HG03135 (cell line): ENCODE measurements around the gene SLC9A1.
"Not testable (repeated sequence)": the region's sequence is repeated elsewhere in the genome, so short reads cannot be mapped to it uniquely, and the experiment has no call there.

Source experiments
- ATAC-seq: cut with Tn5 transposase; IDR thresholded peaks from one replicate; pipeline ENCODE4 v1.9.1; 2021; ENCODE audit warnings: mild to moderate bottlenecking, moderate library complexity; ENCODE audit not compliant: unreplicated experiment

SLC9A1 gene

DNA sequence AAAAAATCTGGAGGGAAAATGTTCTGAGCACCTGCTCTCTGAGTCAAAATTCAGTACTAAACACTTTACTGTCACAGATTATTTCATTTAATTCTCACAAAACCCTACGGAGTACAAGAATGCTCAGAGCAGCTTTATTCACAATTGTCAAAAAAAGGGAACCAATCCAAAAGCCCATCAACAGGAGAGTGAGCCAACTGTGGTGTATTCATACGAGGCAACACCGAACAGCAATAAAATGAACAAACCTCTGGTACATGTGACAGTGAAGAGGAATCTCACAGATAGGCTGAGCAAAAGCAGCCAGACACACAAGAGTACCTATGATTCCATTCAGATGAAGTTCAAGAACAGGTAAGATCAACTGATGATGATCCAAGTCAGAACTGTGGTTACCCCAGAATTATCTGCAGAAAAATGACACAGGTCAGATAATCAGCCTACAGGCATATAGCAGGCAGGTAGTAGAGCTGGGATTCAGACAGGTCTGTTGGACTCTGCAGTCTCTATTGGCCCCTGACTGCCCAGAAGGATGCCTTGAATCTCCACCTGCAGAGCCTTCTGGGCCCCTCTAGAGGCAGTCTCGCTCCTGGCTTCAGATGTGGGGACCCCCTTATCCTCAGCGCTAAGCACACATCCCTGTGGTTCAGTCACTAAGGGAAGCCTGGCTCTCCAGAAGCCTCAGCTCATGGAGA, 19.2 kb downstream of the SLC9A1 start:
- no peak for ATAC-seq

GRCh38 chr1:27133991-27134390, 20.9 kb downstream of the SLC9A1 start:
- no peak for ATAC-seq

GRCh38 chr1:27133158-27133557, 21.8 kb downstream of the SLC9A1 start:
- no peak for ATAC-seq

- no peak for ATAC-seq
These were observed 22.3 kb downstream of the SLC9A1 start for GRCh38 chr1:27132624-27133023.

- no peak for ATAC-seq
These were observed 22.8 kb downstream of the SLC9A1 start for GRCh38 chr1:27132147-27132546.

- ATAC-seq: no peak
These were observed 24.1 kb downstream of the SLC9A1 start for GRCh38 chr1:27130798-27131197.

DNA sequence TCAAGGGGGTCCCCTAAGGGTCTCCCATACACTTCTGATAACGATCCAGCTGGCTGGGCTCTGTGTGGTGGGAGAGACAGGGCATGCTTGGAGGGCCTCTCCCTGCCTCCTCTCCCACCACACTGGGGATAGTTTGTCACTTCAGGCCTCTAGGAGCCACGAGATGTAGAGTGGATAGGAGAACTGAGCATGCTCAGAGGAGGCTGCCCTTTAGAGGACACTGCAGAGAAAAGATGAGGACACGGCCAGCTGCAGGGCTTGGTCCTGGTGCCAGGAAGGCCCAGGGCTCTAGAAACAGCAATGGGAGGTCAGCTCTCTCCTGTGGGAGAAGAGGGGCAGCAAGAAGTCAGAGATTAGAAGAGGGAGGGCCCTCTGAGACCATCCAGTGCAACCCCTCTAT, 25.7 kb downstream of the SLC9A1 start:
- no peak for ATAC-seq

GRCh38 chr1:27127419-27127818, 27.5 kb downstream of the SLC9A1 start:
- ATAC-seq: no peak

- no peak for ATAC-seq
These were observed 28.5 kb downstream of the SLC9A1 start for GRCh38 chr1:27126391-27126790.

GRCh38 chr1:27125125-27125524, 29.8 kb downstream of the SLC9A1 start:
- ATAC-seq: not testable (repeated sequence)

- ATAC-seq: no peak
These were observed 30.5 kb downstream of the SLC9A1 start for GRCh38 chr1:27124405-27124804.

GRCh38 chr1:27122652-27123051, 32.3 kb downstream of the SLC9A1 start:
- ATAC-seq: no peak

GRCh38 chr1:27120854-27121253, 34.1 kb downstream of the SLC9A1 start:
- no peak for ATAC-seq

GRCh38 chr1:27118440-27118689, 36.6 kb downstream of the SLC9A1 start:
- no peak for ATAC-seq

DNA sequence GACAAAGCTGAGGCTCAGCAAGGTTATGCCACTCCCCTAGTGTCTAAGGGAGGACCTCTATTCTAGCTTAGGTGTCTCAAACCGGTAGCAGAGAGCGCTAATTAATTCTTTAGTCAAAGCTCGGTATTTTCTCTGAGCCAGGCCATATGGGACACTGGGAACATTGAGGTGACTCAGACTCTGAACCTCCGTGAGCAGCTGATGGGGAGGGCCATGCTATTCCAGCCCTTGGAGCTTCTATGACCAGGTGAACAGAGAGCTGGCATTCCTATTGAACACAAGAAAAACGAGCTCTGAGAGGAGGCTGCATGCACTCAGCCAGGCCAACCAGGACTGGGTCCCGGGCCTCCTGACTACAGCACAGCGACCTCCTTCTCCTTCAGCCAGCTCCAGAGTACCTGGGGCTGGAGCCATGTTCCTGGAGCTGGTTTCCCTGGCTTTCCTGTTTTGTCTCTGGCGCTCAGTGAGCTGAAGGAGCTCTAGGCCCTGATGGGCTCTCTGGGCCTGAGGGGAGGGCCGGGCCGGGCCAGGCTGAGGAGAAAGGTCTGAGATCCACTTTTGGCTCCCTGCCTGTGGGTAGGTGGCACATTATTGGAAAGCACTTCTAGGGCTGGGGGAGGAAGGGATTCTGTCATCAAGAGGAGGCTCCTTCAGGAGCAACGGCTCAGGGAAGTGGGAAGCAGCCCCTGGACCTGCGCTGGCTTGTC, 37.0 kb downstream of the SLC9A1 start:
- ATAC-seq: no peak

DNA sequence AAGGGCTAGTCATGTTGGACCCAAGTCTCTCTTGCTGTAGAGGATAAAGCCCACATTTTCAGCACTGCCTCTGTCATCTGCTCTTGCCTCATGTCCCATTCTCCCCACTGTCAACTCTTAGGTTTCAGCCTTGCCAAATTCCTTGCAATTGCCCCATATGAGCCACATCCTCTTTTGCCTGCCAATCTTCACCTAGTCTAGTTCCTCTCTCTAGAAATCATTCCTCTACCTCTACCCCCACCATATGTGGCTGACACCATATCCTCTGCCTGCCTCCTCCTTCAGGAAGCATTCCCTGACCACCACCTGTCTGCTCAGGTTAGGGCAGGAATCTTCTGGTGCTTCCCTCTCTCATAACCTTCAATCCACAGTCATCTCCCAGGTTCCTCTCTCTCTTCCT, 38.2 kb downstream of the SLC9A1 start:
- no peak for ATAC-seq

GRCh38 chr1:27116232-27116631, 38.7 kb downstream of the SLC9A1 start:
- ATAC-seq: no peak

DNA sequence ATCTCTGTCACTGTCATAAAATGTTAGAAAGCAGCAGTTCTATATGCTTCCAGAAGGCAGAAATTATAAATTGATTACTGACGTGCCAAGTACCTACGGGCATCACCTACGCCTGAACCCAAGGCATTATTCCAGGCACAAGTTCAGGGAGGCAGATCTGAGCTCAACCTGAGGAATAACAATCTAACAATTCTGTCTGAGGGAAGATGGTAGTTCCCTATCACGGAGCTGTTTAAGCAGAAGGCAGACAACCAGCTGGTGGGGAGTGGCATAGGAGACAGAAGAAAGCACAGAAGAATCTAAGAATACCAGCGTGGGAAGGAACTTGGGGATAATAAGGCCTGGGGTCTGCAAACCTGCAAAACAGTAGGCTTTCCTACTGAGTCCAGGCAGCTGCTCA, 40.4 kb downstream of the SLC9A1 start:
- no peak for ATAC-seq

GRCh38 chr1:27113861-27114260, 41.1 kb downstream of the SLC9A1 start:
- ATAC-seq: no peak

GRCh38 chr1:27111626-27112573, 43.0 kb downstream of the SLC9A1 start:
- peak; percentile 78 for ATAC-seq

GRCh38 chr1:27109103-27109822, 45.7 kb downstream of the SLC9A1 start:
- no peak for ATAC-seq
